HL-60 (cell line): ENCODE data around the gene GPR107.
"Not testable (repeated sequence)": the region's sequence is repeated elsewhere in the genome, so short reads cannot be mapped to it uniquely, and the experiment has no call there.

Source experiments
- DNase-seq, 2 experiments: peaks; one replicate each; pipeline ENCODE4 v3.0.0-alpha.2; 2010 to 2020; ENCODE audit warnings: low read depth in 1 of 2, low spot score in 1 of 2
- H3K27ac ChIP-seq: fragments of 250-450 bp; sonication (Bioruptor Pico); replicated peaks from 2 replicates; pipeline ENCODE4 v1.5.1; 2020; ENCODE audit warnings: mild to moderate bottlenecking, moderate library complexity
- H3K27me3 ChIP-seq: fragments of 250-450 bp; sonication (Bioruptor Pico); 2 replicates; pipeline ENCODE4 v1.5.1; 2021; ENCODE audit warnings: mild to moderate bottlenecking, moderate library complexity; ENCODE audit not compliant: insufficient read depth, poor library complexity, severe bottlenecking
- H3K4me3 ChIP-seq: replicated peaks from 2 replicates; pipeline ENCODE4 v1.5.1; 2011; ENCODE audit warnings: mild to moderate bottlenecking, control low read depth, low read length; ENCODE audit not compliant: insufficient read depth
- GABPA ChIP-seq: IDR thresholded peaks from 2 replicates; pipeline ENCODE4 v1.6.1; 2012; ENCODE audit warnings: low read depth
- POLR2AphosphoS5 ChIP-seq: IDR thresholded peaks from 2 replicates; pipeline ENCODE4 v1.6.1; 2012; ENCODE audit warnings: low read depth
- SPI1 ChIP-seq: IDR thresholded peaks from 2 replicates; pipeline ENCODE4 v1.6.1; 2012; ENCODE audit warnings: low read depth, mild to moderate bottlenecking, borderline replicate concordance
- TF ChIP-seq, protein P1 (sequence below): IDR thresholded peaks from 2 replicates; pipeline ENCODE4 v1.6.1; 2012; ENCODE audit warnings: low read depth; ENCODE audit not compliant: insufficient replicate concordance
- TF ChIP-seq, protein P2 (sequence below): IDR thresholded peaks from one replicate; pipeline ENCODE4 v1.5.1; 2011; ENCODE audit warnings: low read length, control low read depth, inconsistent platforms; ENCODE audit not compliant: insufficient read depth

The GPR107 gene

DNA sequence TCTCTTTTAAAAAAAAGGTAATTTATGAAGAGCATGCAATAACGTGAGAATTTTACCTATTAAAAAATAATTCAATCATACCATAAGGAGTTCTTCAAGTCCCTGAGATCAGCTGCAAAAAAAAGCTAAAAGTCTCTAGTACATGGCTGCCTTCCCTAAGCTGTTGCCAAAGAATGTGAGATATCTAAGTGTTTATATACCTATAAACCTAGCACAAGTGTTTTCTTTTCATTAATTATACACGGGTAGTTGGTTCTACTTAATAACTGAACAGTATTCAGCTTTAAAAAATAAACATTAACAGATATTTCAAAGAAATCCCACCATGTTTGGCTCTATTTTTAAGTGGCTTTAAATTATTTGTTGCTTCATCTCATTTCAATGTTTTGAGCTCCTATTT, 36.6 kb upstream of the GPR107 start:
- Histone ChIP-seq H3K27ac (no peak overlapping the region), H3K4me3 (no peak overlapping the region), H3K27me3 (no peaks in the 10 kb centered on the region)
- TF ChIP-seq POLR2AphosphoS5 (no peak), GABPA (no peak), SPI1 (no peak)
- TF ChIP-seq, protein P1, sequence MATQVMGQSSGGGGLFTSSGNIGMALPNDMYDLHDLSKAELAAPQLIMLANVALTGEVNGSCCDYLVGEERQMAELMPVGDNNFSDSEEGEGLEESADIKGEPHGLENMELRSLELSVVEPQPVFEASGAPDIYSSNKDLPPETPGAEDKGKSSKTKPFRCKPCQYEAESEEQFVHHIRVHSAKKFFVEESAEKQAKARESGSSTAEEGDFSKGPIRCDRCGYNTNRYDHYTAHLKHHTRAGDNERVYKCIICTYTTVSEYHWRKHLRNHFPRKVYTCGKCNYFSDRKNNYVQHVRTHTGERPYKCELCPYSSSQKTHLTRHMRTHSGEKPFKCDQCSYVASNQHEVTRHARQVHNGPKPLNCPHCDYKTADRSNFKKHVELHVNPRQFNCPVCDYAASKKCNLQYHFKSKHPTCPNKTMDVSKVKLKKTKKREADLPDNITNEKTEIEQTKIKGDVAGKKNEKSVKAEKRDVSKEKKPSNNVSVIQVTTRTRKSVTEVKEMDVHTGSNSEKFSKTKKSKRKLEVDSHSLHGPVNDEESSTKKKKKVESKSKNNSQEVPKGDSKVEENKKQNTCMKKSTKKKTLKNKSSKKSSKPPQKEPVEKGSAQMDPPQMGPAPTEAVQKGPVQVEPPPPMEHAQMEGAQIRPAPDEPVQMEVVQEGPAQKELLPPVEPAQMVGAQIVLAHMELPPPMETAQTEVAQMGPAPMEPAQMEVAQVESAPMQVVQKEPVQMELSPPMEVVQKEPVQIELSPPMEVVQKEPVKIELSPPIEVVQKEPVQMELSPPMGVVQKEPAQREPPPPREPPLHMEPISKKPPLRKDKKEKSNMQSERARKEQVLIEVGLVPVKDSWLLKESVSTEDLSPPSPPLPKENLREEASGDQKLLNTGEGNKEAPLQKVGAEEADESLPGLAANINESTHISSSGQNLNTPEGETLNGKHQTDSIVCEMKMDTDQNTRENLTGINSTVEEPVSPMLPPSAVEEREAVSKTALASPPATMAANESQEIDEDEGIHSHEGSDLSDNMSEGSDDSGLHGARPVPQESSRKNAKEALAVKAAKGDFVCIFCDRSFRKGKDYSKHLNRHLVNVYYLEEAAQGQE = no peak
- TF ChIP-seq, protein P2, sequence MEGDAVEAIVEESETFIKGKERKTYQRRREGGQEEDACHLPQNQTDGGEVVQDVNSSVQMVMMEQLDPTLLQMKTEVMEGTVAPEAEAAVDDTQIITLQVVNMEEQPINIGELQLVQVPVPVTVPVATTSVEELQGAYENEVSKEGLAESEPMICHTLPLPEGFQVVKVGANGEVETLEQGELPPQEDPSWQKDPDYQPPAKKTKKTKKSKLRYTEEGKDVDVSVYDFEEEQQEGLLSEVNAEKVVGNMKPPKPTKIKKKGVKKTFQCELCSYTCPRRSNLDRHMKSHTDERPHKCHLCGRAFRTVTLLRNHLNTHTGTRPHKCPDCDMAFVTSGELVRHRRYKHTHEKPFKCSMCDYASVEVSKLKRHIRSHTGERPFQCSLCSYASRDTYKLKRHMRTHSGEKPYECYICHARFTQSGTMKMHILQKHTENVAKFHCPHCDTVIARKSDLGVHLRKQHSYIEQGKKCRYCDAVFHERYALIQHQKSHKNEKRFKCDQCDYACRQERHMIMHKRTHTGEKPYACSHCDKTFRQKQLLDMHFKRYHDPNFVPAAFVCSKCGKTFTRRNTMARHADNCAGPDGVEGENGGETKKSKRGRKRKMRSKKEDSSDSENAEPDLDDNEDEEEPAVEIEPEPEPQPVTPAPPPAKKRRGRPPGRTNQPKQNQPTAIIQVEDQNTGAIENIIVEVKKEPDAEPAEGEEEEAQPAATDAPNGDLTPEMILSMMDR = no peak
- DNase-seq = no peak

DNA sequence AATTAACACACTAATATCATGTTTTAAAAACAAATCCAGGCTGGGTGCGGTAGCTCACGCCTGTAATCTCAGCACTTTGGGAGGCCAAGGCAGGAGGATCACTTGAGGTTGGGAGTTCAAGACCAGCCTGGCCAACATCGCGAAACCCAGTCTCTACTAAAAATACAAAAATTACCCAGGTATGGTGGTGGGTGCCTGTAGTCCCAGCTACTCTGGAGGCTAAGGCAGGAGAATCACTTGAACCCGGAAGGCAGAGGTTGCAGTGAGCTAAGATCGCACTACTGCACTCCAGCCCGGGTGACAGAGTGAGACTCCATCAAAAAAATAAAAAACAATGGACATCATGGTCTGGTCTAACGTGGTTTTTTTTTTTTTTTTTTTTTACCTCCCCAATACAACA, 36.2 kb upstream of the GPR107 start:
- not testable (repeated sequence) for DNase-seq, H3K27ac ChIP-seq, H3K27me3 ChIP-seq, H3K4me3 ChIP-seq

DNA sequence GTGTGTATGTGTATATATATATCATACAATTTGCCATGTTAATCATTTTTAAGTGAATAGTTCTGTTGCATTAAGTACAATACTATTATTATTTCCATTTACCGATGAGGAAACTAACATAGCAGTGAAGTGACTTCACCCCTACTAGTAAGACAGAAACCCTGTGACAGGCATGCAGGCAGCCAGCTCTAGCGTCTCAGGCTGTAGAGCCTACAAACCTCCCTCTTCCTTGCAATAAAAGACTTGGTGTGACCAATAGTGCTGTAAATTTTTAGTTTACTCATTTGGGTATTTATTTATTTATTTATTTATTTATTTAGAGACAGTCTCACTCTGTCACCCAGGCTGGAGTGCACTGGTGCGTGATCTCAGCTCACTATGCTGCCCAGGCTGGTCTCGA, 35.4 kb upstream of the GPR107 start:
- DNase-seq = no peak
- TF ChIP-seq, protein P2 = no peak
- no peak for TF ChIP-seq GABPA
- TF ChIP-seq, protein P1 = no peak
- no peak for TF ChIP-seq POLR2AphosphoS5
- TF ChIP-seq SPI1 = no peak
- no peaks in the 10 kb centered on the region for H3K27me3 ChIP-seq
- H3K27ac ChIP-seq = no peak overlapping the region
- no peak overlapping the region for H3K4me3 ChIP-seq

DNA sequence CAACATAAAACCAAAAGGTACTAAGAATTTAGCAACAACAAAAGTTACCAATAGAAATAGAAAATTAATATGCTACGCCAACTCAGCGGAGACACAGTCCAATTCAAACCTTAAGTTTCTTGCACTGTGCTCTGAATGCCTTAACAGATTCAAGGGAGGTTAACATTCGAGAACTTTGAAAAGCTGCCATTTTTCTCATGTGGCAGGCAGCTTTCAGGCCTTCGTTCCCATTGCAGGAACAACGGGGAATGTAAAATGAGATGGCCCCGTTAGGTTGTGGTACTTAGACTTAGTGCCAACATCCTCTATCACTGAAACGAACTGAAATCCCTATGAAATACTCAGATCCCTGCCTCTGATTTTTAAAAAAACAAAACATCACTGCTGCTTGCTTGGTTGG, 33.1 kb upstream of the GPR107 start:
- H3K4me3 ChIP-seq = no peak overlapping the region
- no peak for DNase-seq
- no peaks in the 10 kb centered on the region for H3K27me3 ChIP-seq
- H3K27ac ChIP-seq = no peak overlapping the region
- no peak for TF ChIP-seq POLR2AphosphoS5
- no peak for TF ChIP-seq SPI1
- TF ChIP-seq, protein P1 = no peak
- no peak for TF ChIP-seq GABPA
- TF ChIP-seq, protein P2 = no peak
